Fibroblast of pulmonary artery (primary cell): ENCODE results near the gene NCKAP5.

ENCODE experiments used
- DNase-seq: peaks from one replicate; pipeline ENCODE4 v3.0.0-alpha.2; 2010; ENCODE audit warnings: low read depth
- H3K4me3 ChIP-seq: replicated peaks from 2 replicates; pipeline ENCODE4 v1.5.1; 2011; ENCODE audit warnings: low read depth, mild to moderate bottlenecking, control low read depth, low read length, moderate library complexity
- CTCF ChIP-seq: IDR thresholded peaks from 2 replicates; pipeline ENCODE4 v1.5.1; 2011; ENCODE audit warnings: mild to moderate bottlenecking, control low read depth, low read length, inconsistent platforms; ENCODE audit errors: missing control alignments

NCKAP5 gene

GRCh38 chr2:133591164-133591563 is 22.9 kb upstream of the NCKAP5 start:
- TF ChIP-seq CTCF = no peak
- no peak overlapping the region for H3K4me3 ChIP-seq
- DNase-seq = peak; percentile 18

GRCh38 chr2:133589456-133589855 is 21.2 kb upstream of the NCKAP5 start:
- no peak for DNase-seq
- no peak for TF ChIP-seq CTCF
- H3K4me3 ChIP-seq = no peak overlapping the region

- no peak overlapping the region for H3K4me3 ChIP-seq
- no peak for DNase-seq
Observed at GRCh38 chr2:133588144-133588543, 19.9 kb upstream of the NCKAP5 start.

DNA sequence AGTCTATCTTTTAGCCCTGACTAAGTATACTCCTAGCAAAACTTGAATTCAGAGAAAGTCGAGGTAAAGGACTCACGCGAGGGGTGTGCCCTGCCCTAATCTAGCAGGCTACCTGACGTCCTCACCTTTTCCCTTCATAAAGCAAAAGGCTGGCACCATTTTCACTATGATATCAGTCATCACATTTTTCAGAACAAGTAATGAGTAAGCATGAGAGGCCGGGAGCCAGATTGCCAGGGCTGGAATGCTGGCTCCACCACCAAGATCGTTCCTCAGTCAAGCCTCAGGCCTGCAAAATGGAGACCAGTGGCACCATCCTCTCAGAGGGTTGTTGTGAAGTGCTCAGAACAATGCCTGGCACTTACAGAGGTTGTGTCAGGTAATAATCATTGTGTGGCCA is 18.7 kb upstream of the NCKAP5 start:
- no peak for TF ChIP-seq CTCF
- DNase-seq = no peak
- no peak overlapping the region for H3K4me3 ChIP-seq

More at GRCh38 chr2:133588144-133588543, 19.9 kb upstream of the NCKAP5 start:
- no peak for TF ChIP-seq CTCF

DNA sequence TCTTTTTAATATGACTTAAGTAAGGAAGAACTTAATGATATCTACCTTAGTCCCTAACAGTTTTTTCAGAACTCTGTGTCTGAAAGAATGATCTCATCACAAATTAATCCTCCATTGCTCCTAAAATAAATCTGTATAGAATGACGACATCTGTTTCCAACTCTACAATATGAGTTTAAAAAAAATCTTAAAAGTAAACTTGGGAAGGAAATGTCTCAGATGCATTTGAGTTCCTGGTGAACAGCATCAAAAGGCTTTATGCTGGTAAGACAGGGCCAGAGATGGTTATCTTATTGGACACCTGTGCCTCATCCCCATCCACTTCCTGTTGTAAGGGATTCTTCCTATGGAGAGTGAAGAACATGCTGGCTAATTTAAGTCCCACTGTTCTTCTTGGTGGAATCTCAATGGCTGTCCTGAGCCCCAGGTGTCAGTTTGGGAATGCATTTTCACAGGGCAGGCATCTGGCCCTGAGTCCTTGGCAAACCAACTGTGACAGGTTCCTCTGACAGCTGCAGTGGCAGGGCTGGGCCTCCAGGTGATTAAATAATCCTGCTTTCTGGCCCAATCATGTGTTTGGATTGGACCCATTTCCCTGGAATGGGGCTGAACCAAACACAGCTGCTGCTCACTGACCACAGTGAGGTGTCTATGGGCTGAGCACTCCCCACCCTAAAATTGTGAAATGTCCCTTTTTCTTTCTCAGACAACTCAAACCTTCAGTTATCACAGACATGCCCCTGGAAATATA is 12.9 kb upstream of the NCKAP5 start:
- no peak for TF ChIP-seq CTCF
- no peak for DNase-seq

GRCh38 chr2:133579274-133579673 is 11.0 kb upstream of the NCKAP5 start:
- TF ChIP-seq CTCF = no peak
- H3K4me3 ChIP-seq = no peak overlapping the region
- DNase-seq = peak; percentile 38

More for the DNA sequence above, 12.9 kb upstream of the NCKAP5 start:
- H3K4me3 ChIP-seq = no peak overlapping the region

GRCh38 chr2:133576714-133577113 is 8.5 kb upstream of the NCKAP5 start:
- H3K4me3 ChIP-seq = no peak overlapping the region
- no peak for TF ChIP-seq CTCF

More at GRCh38 chr2:133576714-133577113, 8.5 kb upstream of the NCKAP5 start:
- DNase-seq = no peak
